Mesothelial cell of epicardium (in vitro differentiated cells): Measurements from ENCODE around the gene VIPAS39. TPM values are rescaled to one million over a fixed set of nuclear protein-coding genes. Genes with fewer than 3 reads are reported as not detected.
A peak's percentile ranks its signal among the peaks of the same experiment; 100 is the strongest.

Experiments
- DNase-seq, 2 experiments: peaks; one replicate each; pipeline ENCODE4 v3.0.0; 2021; ENCODE audit warnings: low spot score in 2 of 2; ENCODE audit not compliant: unreplicated experiment in 2 of 2
- H3K27ac Mint-ChIP-seq: 2 replicates; pipeline ENCODE4 v1.8.0; 2021; ENCODE audit warnings: mixed read lengths
- H3K27me3 Mint-ChIP-seq: 2 replicates; pipeline ENCODE4 v1.8.0; 2021; ENCODE audit warnings: low read depth, mixed read lengths
- H3K36me3 Mint-ChIP-seq: 2 replicates; pipeline ENCODE4 v1.8.0; 2021; ENCODE audit warnings: mixed read lengths
- H3K4me1 Mint-ChIP-seq: 2 replicates; pipeline ENCODE4 v1.8.0; 2021; ENCODE audit warnings: mixed read lengths
- H3K4me3 Mint-ChIP-seq: 2 replicates; pipeline ENCODE4 v1.8.0; 2021; ENCODE audit warnings: mild to moderate bottlenecking, moderate library complexity, mixed read lengths
- H3K9me3 Mint-ChIP-seq: 2 replicates; pipeline ENCODE4 v1.8.0; 2021; ENCODE audit warnings: mixed read lengths
- total RNA-seq: library from RNA; stranded (reverse); gene quantifications from 3 replicates; pipeline ENCODE4 v1.2.1, GENCODE V29; 2021
- TF ChIP-seq, protein P1 (sequence below): fragments of 200-600 bp; sonication (generic); IDR thresholded peaks from one replicate; pipeline ENCODE4 v1.5.0; 2021; ENCODE audit warnings: antibody characterized with exemption; ENCODE audit not compliant: unreplicated experiment

The VIPAS39 gene
- total RNA-seq = 25.8 to 29.7 TPM (median 27.8 TPM) in 3 replicates

DNA sequence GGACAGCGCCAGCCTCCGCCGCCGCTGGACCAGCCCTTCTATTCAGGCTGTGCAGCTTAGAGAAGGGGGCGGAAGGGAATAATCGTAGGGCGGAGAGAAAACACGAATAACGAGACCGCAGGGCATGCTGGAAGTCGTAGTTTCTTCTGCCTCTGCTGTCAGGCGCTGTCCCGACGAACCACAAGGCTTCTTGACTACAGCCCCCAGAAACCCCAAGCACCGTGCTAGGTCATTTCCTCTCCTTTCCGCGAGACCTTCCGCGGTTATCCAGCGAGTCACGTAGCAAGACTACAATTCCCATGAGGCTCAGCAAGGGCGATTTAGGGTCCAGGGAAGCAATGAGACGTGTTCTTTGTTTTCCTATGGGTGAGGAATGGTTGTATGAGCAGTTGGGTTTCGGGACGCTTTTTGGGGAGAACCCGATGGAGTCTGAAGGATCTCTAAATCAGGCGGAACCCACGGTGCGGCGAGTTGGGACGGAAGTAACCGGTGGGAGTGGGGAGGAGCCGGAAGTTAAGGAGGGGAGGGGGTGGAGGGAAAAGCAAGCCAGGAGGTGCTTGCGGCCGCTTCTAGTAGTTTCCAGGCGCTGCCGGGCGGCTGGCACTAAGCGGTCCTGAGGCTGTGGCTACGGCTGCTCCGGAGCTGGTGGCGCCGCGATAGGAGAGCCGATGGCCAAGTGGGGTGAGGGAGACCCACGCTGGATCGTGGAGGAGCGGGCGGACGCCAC is at the start of gene VIPAS39, which contains the start of gene AHSA1:
TSS of gene VIPAS39 (minus strand) at position 80 of the 727 bp plus-strand sequence. CDS start 3,499 bp downstream, outside the sequence.
TSS of gene AHSA1 (plus strand) at position 572 of the 727 bp plus-strand sequence. CDS start at position 669, 97 bp downstream.
- DNase-seq = peak; percentile 87
- peak within 1 kb of the TSS; percentile 100 for H3K4me3 Mint-ChIP-seq
- no peaks in the 10 kb centered on the region for H3K27me3 Mint-ChIP-seq
- H3K36me3 Mint-ChIP-seq = peaks cover 24% of the 10 kb centered on the region
- TF ChIP-seq, protein P1, sequence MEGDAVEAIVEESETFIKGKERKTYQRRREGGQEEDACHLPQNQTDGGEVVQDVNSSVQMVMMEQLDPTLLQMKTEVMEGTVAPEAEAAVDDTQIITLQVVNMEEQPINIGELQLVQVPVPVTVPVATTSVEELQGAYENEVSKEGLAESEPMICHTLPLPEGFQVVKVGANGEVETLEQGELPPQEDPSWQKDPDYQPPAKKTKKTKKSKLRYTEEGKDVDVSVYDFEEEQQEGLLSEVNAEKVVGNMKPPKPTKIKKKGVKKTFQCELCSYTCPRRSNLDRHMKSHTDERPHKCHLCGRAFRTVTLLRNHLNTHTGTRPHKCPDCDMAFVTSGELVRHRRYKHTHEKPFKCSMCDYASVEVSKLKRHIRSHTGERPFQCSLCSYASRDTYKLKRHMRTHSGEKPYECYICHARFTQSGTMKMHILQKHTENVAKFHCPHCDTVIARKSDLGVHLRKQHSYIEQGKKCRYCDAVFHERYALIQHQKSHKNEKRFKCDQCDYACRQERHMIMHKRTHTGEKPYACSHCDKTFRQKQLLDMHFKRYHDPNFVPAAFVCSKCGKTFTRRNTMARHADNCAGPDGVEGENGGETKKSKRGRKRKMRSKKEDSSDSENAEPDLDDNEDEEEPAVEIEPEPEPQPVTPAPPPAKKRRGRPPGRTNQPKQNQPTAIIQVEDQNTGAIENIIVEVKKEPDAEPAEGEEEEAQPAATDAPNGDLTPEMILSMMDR = peak; percentile 9
- H3K9me3 Mint-ChIP-seq = no peaks in the 10 kb centered on the region
- peak within 1 kb of the TSS; percentile 100 for H3K27ac Mint-ChIP-seq
- peaks cover 24% of the 10 kb centered on the region for H3K4me1 Mint-ChIP-seq

DNA sequence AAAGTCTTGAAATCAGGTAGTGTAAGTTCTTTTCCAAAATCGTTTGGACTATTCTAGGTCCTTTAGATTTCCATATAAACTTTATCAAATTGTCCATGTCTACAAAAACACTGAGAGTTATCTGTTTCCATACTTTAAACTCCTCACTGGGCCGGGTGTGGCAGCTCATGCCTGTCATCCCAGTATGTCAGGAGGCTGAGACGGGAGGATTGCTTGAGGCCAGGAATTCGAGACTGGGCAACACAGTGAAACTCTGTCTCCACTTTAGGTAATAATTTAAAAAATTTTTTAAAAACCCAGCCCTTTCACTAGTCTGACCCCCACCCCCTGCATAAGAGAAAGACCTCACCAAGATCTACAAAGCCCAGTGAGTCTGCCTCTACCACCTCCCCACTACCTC is 47.6 kb upstream of the VIPAS39 start:
- no peak for DNase-seq
- Mint-ChIP-seq H3K4me3 (no peak overlapping the region), H3K27me3 (peaks cover 14% of the 10 kb centered on the region), H3K4me1 (no peaks in the 10 kb centered on the region), H3K9me3 (peaks cover 5% of the 10 kb centered on the region), H3K36me3 (peaks cover 13% of the 10 kb centered on the region), H3K27ac (no peak overlapping the region)
- TF ChIP-seq, protein P1 = no peak

DNA sequence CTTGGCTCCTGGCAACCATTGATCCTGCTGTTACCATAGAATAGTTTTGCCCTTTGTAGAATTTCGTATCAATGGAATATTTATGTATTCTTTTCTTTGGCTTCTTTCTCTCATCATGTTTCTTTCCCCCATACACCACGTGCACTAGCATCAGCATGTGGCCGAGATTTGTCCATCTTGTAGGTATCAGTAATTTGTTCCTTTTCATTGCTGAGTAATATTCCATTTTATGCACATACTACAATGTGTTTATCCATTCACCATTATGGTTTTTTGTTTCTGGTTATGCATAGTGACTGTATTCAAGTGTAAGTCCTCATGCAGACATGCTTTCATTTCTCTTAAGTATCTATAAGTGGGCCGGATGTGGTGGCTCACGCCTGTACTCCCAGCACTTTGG is 45.7 kb upstream of the VIPAS39 start:
- Mint-ChIP-seq H3K36me3 (peaks cover 10% of the 10 kb centered on the region), H3K27ac (no peak overlapping the region), H3K4me1 (no peaks in the 10 kb centered on the region), H3K9me3 (peaks cover 5% of the 10 kb centered on the region), H3K27me3 (peaks cover 25% of the 10 kb centered on the region), H3K4me3 (no peak overlapping the region)
- no peak for DNase-seq
- TF ChIP-seq, protein P1 = no peak

DNA sequence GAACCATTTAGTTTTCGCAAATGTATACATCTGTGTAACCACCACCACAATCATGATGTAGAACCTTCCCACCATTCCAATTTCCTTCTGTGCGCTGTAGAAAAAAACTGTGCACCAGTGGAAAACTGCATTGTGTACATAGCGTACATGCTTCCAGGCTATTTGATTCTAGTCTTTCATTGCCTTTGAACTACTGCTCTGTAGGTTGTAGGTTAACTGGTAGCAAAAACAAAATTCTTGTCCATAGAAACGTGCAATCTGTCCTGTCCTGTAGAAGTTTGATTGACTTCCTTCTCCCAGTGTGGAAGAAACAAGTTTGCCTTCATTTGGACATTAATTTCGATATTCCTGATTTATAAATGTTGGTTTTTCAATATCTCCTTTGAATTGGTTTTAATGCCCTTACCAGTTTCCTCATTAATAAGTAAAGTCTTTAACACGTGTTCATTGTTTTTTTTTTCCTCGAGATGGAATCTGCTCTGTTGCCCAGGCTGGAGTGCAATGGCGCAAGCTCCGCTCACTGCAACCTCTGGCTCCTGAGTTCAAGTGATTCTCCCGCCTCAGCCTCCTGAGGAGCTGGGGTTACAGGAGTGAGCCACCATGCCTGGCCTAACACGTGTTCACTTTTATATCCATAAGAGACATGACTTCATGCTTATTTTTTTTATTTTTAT is 44.8 kb upstream of the VIPAS39 start:
- Mint-ChIP-seq H3K4me3 (no peak overlapping the region), H3K36me3 (peaks cover 6% of the 10 kb centered on the region), H3K4me1 (peaks cover 4% of the 10 kb centered on the region), H3K27me3 (peaks cover 33% of the 10 kb centered on the region), H3K27ac (no peak overlapping the region), H3K9me3 (peaks cover 5% of the 10 kb centered on the region)
- no peak for DNase-seq
- TF ChIP-seq, protein P1 = no peak

DNA sequence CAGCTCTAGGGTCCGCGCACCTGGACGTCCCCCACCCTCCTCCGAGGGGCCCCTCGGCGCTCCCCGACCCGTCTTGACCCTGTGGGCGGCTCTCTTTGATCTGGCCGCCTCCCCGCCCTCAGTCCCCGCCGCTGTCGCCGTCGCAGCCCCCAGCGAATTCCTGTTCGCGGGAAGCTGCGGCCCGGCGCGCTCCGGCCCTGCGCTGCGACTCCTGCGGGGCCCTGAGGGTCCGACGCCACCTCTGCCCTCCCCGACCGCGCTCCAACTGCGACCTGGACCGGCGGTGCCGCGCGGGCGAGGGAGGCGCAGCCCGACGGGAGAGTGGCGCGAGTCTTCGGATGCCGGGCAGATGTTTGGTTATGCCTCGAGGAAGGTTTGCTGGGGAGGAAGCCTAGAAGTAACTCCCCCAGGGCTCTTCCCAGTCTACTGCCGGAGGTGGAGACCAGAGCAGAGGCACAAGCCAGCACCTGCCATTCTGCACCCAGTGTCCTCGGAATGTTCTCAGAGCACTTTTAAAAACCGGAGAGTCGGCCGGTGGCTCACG is 41.7 kb upstream of the VIPAS39 start:
- H3K4me3 Mint-ChIP-seq = peak overlapping the region; percentile 57
- DNase-seq = no peak
- peaks cover 4% of the 10 kb centered on the region for H3K4me1 Mint-ChIP-seq
- H3K27me3 Mint-ChIP-seq = peaks cover 43% of the 10 kb centered on the region
- no peak overlapping the region for H3K27ac Mint-ChIP-seq
- peaks cover 5% of the 10 kb centered on the region for H3K9me3 Mint-ChIP-seq
- TF ChIP-seq, protein P1 = no peak
- peaks cover 6% of the 10 kb centered on the region for H3K36me3 Mint-ChIP-seq
